Measurements from ENCODE around the gene AFM.

DNA sequence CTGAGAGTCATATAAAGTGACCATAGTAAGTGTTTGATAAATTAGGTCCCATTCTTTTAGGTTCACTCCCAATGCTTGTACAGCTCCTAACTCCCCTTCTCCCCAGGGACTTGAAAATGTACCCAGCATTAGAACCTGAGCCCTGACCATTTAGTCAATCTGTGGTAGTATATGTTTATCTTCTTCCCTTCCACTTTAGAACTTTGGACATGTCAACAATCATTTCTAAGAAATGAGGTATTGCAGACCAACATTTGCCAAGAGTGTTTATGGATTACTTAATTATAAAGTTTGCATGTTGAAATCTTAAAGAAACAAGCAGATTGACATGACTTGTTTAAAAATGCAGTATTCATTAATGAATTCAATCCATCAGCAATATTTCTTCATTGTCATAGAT is 26.0 kb downstream of the AFM start:
- TF ChIP-seq, protein P1, sequence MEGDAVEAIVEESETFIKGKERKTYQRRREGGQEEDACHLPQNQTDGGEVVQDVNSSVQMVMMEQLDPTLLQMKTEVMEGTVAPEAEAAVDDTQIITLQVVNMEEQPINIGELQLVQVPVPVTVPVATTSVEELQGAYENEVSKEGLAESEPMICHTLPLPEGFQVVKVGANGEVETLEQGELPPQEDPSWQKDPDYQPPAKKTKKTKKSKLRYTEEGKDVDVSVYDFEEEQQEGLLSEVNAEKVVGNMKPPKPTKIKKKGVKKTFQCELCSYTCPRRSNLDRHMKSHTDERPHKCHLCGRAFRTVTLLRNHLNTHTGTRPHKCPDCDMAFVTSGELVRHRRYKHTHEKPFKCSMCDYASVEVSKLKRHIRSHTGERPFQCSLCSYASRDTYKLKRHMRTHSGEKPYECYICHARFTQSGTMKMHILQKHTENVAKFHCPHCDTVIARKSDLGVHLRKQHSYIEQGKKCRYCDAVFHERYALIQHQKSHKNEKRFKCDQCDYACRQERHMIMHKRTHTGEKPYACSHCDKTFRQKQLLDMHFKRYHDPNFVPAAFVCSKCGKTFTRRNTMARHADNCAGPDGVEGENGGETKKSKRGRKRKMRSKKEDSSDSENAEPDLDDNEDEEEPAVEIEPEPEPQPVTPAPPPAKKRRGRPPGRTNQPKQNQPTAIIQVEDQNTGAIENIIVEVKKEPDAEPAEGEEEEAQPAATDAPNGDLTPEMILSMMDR (IDR thresholded peaks at IDR 0.05): no peak
- TF ChIP-seq EZH2 (IDR thresholded peaks at IDR 0.05): no peak
